ENCODE measurements around the gene MTURN. TPM values are rescaled to one million over a fixed set of nuclear protein-coding genes. Genes with fewer than 3 reads are reported as not detected.

The MTURN gene
- total RNA-seq, 2 experiments from 2014 or later: 4.2 TPM

GRCh38 chr7:30136117-30136731 lies 1.4 kb downstream of the MTURN start:
- H3K9me3 Mint-ChIP-seq (ENCODE audit: low read depth): no peaks in the 10 kb centered on the region
- DNase-seq (no peak), ATAC-seq (no peak)
- peak overlapping the region; percentile 81 for H3K4me3 Mint-ChIP-seq
- peak overlapping the region; percentile 84 for H3K27ac Mint-ChIP-seq
- H3K4me1 Mint-ChIP-seq: peaks cover 4% of the 10 kb centered on the region
- intact Hi-C loops (cut with DNase I, micrococcal nuclease): loop anchor here in 1 of 2 experiments (5.0 to 10.0 kb wide), 2 partner anchors 109 to 149 kb away; partner anchors contain the start of genes FKBP14, PLEKHA8 and ZNRF2
- CTCF ChIA-PET: interaction anchor here (1.0 kb wide), 1 partner anchor 10 kb away, joined by 3 read pairs; no protein-coding TSS in a partner anchor
- no peaks in the 10 kb centered on the region for H3K27me3 Mint-ChIP-seq
- POLR2A ChIA-PET: interaction anchor here (2.4 kb wide), 1 partner anchor 12 kb away, joined by 10 read pairs; no protein-coding TSS in a partner anchor
- no peaks in the 10 kb centered on the region for H3K36me3 Mint-ChIP-seq (ENCODE audit: low read depth)

DNA sequence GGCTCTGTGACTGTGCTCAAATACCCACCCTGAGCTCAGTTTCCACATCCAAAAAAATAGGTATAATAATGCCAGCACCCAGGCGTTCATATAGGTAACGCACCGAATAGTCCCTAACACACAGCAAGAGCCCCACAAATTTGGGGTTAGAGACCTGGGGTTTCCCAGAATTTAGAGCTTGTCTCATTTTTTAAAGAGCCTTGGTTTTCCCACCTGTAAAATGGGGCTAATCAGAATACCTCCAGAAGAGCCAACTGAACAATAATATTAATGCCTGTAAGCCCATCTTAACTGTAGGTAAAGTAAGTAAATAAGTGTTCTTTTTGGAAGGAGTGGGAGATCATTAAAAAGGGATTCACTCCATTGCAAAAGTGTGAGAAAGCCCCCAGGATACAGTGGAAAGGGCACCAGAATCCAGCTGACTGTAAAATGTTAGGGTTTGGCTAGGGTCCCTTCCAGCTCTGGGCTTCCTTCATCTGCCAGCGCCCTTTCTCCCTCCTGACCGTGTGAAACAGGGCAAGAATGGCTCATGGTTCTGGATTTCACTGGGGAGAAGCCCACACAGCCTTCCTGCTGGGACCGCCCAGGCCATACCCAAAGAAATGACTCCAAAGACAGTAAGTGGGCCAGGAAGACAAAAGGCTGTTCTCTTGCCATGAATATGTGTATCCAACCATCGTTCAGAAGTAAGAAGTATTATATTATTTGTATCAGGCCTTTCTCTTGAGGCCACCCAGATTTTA lies 2.1 kb downstream of the MTURN start:
- H3K27ac Mint-ChIP-seq: no peak overlapping the region
- H3K9me3 Mint-ChIP-seq (ENCODE audit: low read depth): no peaks in the 10 kb centered on the region
- intact Hi-C loops (cut with DNase I, micrococcal nuclease): loop anchor here in 1 of 2 experiments (5.0 to 10.0 kb wide), 2 partner anchors 110 to 148 kb away; partner anchors contain the start of genes FKBP14, PLEKHA8 and ZNRF2
- H3K4me3 Mint-ChIP-seq: peak overlapping the region; percentile 81
- ATAC-seq (no peak), DNase-seq (no peak)
- CTCF ChIA-PET: interaction anchor here (1.0 kb wide), 1 partner anchor 9 kb away, joined by 3 read pairs; no protein-coding TSS in a partner anchor
- POLR2A ChIA-PET: no interaction called here
- H3K4me1 Mint-ChIP-seq: peaks cover 4% of the 10 kb centered on the region
- H3K27me3 Mint-ChIP-seq: no peaks in the 10 kb centered on the region
- no peaks in the 10 kb centered on the region for H3K36me3 Mint-ChIP-seq (ENCODE audit: low read depth)

DNA sequence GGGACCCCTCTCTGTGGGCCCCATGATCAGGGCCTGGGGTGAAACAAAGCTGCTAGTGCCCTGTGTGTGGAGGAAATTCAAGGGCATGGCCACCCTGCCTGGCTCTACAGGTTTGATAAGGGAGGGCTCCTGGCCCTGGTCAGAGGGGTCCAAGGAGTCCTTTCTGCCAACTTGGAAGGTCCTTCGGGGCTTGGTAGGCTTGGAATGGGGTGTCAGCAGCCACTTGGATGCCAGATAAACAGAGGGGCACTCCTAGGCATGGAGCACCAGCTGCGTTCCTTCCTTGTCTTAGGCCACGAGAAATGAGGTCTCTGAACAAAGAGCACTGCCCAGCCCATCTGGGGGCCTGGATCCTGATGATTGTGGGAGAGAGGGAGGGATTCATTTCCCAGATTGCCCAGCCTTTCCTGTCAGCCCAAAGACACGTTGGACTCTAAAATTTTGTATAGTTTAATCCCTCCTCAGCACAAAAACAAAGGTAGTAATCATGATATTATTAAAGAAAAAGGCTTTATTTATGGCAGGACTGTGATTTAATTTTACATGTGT lies 5.1 kb downstream of the MTURN start:
- intact Hi-C loops (cut with DNase I, micrococcal nuclease): loop anchor here in 1 of 2 experiments (5.0 to 10.0 kb wide), 2 partner anchors 113 to 145 kb away; partner anchors contain the start of genes FKBP14, PLEKHA8 and ZNRF2
- DNase-seq: no peak
- ATAC-seq: no peak
- Mint-ChIP-seq H3K4me3 (no peak overlapping the region), H3K27ac (no peak overlapping the region), H3K36me3 (ENCODE audit: low read depth) (no peaks in the 10 kb centered on the region), H3K27me3 (no peaks in the 10 kb centered on the region), H3K9me3 (ENCODE audit: low read depth) (no peaks in the 10 kb centered on the region), H3K4me1 (peaks cover 10% of the 10 kb centered on the region)
- POLR2A ChIA-PET: no interaction called here
- CTCF ChIA-PET: no interaction called here

DNA sequence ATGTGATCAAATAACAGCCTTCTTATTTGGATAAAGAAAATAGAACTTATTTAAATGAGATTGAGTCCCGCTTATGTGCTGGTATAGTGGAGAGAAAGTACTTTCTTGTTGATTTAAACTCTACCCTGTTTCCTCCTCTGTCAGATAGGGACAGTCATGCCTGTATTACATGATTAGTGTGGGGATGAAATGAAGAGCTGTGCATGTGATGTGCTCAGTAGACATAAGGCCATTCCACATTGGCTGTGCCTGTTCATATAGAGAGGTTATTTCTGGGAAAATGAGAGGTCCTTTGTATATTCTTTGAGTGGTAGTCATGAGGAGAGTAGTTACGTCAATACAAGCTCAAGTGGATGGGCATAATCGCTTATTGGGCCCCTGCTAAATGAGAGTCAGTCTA lies 5.7 kb downstream of the MTURN start:
- Mint-ChIP-seq H3K4me3 (no peak overlapping the region), H3K9me3 (ENCODE audit: low read depth) (no peaks in the 10 kb centered on the region), H3K36me3 (ENCODE audit: low read depth) (no peaks in the 10 kb centered on the region), H3K27me3 (no peaks in the 10 kb centered on the region), H3K4me1 (peaks cover 10% of the 10 kb centered on the region), H3K27ac (no peak overlapping the region)
- POLR2A ChIA-PET: no interaction called here
- ATAC-seq (no peak), DNase-seq (no peak)
- CTCF ChIA-PET: no interaction called here
- intact Hi-C loops (cut with DNase I, micrococcal nuclease): no loop called here

DNA sequence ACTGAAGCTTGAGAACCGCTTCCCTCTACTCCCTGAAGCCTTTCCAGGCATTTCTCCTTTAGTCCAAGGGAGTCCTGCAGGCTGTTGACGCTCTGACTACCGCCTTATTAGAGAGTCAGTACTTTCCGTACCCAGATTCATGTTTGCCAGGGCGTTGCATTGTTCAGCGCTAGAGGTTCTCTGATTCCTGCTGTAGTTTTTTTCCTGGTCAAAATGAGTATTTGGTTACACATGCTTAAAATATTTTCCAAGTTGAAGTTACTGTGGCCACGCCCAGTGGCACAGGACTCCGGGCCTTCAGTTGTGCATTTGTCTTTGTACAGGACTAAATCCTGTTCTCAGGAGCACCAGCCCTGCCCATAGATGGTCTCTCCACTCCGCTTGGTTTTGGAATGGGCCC lies 7.9 kb downstream of the MTURN start:
- ChIA-PET POLR2A (no interaction called here), CTCF (no interaction called here)
- Mint-ChIP-seq H3K36me3 (ENCODE audit: low read depth) (no peaks in the 10 kb centered on the region), H3K4me1 (peaks cover 10% of the 10 kb centered on the region), H3K27me3 (no peaks in the 10 kb centered on the region), H3K9me3 (ENCODE audit: low read depth) (no peaks in the 10 kb centered on the region), H3K4me3 (no peak overlapping the region), H3K27ac (no peak overlapping the region)
- ATAC-seq (no peak), DNase-seq (no peak)
- intact Hi-C loops (cut with DNase I, micrococcal nuclease): no loop called here

- H3K4me3 Mint-ChIP-seq: no peak overlapping the region
- DNase-seq (peak; percentile 26), ATAC-seq (peak; percentile 70)
- H3K36me3 Mint-ChIP-seq (ENCODE audit: low read depth): peaks cover 2% of the 10 kb centered on the region
- H3K9me3 Mint-ChIP-seq (ENCODE audit: low read depth): no peaks in the 10 kb centered on the region
- intact Hi-C loops (cut with DNase I, micrococcal nuclease): no loop called here
- no peaks in the 10 kb centered on the region for H3K27me3 Mint-ChIP-seq
- no peak overlapping the region for H3K27ac Mint-ChIP-seq
- CTCF ChIA-PET: interaction anchor here (0.9 to 1.5 kb wide), 3 partner anchors 13 to 21 kb away, joined by 3 to 4 read pairs (median 3); no protein-coding TSS in a partner anchor
- POLR2A ChIA-PET: no interaction called here
- peaks cover 10% of the 10 kb centered on the region for H3K4me1 Mint-ChIP-seq
Observed at GRCh38 chr7:30143748-30144251, 9.0 kb downstream of the MTURN start.

DNA sequence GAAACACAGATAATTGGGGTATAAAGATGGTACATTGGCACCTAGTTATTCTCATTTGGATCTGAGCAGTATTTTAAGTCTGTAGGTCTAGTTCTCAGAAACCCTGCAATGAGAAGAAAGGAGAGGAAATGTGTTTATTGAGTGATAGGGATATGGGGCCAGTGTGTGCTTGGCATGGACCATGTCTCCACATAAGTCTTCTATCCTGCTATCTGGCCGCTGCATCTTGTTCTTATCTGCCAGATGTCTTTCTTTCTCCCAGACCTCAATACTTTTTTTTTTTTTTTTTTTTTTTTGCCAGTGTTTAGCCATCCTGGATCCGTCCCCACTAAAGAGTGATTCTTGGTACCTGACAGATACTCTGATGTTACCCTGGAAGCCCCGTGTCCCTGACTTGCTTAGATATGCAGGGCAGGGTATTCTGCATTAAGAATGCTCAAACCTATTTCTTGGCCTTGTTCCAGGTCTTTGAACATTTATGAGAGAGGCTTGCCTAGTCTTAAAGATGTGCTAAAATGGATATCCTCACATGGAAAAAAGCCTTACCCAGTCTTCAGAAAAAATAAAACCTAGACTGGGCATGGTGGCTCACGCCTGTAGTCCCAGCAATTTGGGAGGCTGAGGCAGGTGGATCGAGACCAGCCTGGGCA lies 10.0 kb downstream of the MTURN start:
- H3K36me3 Mint-ChIP-seq (ENCODE audit: low read depth): peaks cover 2% of the 10 kb centered on the region
- CTCF ChIA-PET: interaction anchor here (1.0 to 1.5 kb wide), 2 partner anchors 16 to 20 kb away, joined by 3 to 4 read pairs; no protein-coding TSS in a partner anchor

DNA sequence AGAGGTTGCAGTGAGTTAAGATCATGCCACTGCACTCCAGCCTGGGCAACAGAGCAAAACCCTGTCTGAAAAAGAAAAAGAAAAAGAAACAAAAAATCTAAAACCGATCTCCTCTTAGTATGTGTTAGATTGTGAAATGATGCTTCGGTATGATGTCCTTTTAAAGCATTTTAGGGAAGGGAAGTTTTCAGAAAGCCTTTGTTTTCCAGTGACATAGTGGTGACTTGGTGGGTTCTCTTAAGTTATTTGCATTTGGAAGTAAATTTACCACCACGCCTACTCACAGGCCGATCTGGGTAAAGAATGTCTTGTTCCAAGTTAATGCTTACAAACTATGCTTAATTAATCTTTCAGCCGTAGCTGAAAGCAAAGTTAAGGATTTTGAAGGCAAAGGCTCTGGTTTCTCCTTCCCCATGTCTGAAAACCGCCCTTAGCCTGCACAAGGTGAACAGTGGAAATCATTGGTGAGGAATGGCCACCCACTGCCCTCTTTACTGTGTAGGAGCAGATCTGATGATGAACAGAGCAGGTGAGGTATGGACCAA lies 10.7 kb downstream of the MTURN start:
- CTCF ChIA-PET: no interaction called here

More for the DNA sequence above, 10.0 kb downstream of the MTURN start:
- Mint-ChIP-seq H3K4me1 (peaks cover 10% of the 10 kb centered on the region), H3K27ac (no peak overlapping the region), H3K27me3 (no peaks in the 10 kb centered on the region), H3K9me3 (ENCODE audit: low read depth) (no peaks in the 10 kb centered on the region), H3K4me3 (no peak overlapping the region)
- intact Hi-C loops (cut with DNase I, micrococcal nuclease): no loop called here
- ATAC-seq (no peak), DNase-seq (no peak)
- POLR2A ChIA-PET: no interaction called here

GRCh38 chr7:30146127-30146612 lies 11.4 kb downstream of the MTURN start:
- H3K4me1 Mint-ChIP-seq: peaks cover 10% of the 10 kb centered on the region
- no peaks in the 10 kb centered on the region for H3K9me3 Mint-ChIP-seq (ENCODE audit: low read depth)
- POLR2A ChIA-PET: interaction anchor here (0.6 kb wide), 2 partner anchors 33 to 403 kb away, joined by 3 to 6 read pairs; no protein-coding TSS in a partner anchor
- H3K27me3 Mint-ChIP-seq: no peaks in the 10 kb centered on the region
- H3K4me3 Mint-ChIP-seq: no peak overlapping the region
- intact Hi-C loops (cut with DNase I, micrococcal nuclease): no loop called here
- peaks cover 3% of the 10 kb centered on the region for H3K36me3 Mint-ChIP-seq (ENCODE audit: low read depth)
- H3K27ac Mint-ChIP-seq: no peak overlapping the region
- CTCF ChIA-PET: interaction anchor here (0.8 to 1.2 kb wide), 2 partner anchors 9 to 11 kb away, joined by 3 read pairs; no protein-coding TSS in a partner anchor
- DNase-seq (no peak), ATAC-seq (no peak)

More for the DNA sequence above, 10.7 kb downstream of the MTURN start:
- DNase-seq: no peak
- Mint-ChIP-seq H3K27me3 (no peaks in the 10 kb centered on the region), H3K4me3 (no peak overlapping the region), H3K27ac (no peak overlapping the region), H3K4me1 (peaks cover 10% of the 10 kb centered on the region), H3K36me3 (ENCODE audit: low read depth) (peaks cover 3% of the 10 kb centered on the region), H3K9me3 (ENCODE audit: low read depth) (no peaks in the 10 kb centered on the region)
- POLR2A ChIA-PET: no interaction called here
- ATAC-seq: no peak
- intact Hi-C loops (cut with DNase I, micrococcal nuclease): no loop called here

GRCh38 chr7:30147223-30147622 lies 12.4 kb downstream of the MTURN start:
- peaks cover 10% of the 10 kb centered on the region for H3K4me1 Mint-ChIP-seq
- no peaks in the 10 kb centered on the region for H3K9me3 Mint-ChIP-seq (ENCODE audit: low read depth)
- no peak overlapping the region for H3K4me3 Mint-ChIP-seq
- no peaks in the 10 kb centered on the region for H3K27me3 Mint-ChIP-seq
- POLR2A ChIA-PET: no interaction called here
- no peak for ATAC-seq
- intact Hi-C loops (cut with DNase I, micrococcal nuclease): no loop called here
- CTCF ChIA-PET: no interaction called here
- no peak for DNase-seq
- no peak overlapping the region for H3K27ac Mint-ChIP-seq
- H3K36me3 Mint-ChIP-seq (ENCODE audit: low read depth): peaks cover 3% of the 10 kb centered on the region

GRCh38 chr7:30147785-30148184 lies 13.0 kb downstream of the MTURN start:
- ChIA-PET POLR2A (interaction anchor here (1.5 kb wide), 1 partner anchor 13 kb away, joined by 10 read pairs; the partner anchor contains the start of gene MTURN), CTCF (no interaction called here)
- Mint-ChIP-seq H3K36me3 (ENCODE audit: low read depth) (peaks cover 3% of the 10 kb centered on the region), H3K27me3 (no peaks in the 10 kb centered on the region), H3K9me3 (ENCODE audit: low read depth) (no peaks in the 10 kb centered on the region), H3K4me3 (no peak overlapping the region), H3K4me1 (peaks cover 10% of the 10 kb centered on the region), H3K27ac (no peak overlapping the region)
- no peak for ATAC-seq
- no peak for DNase-seq
- intact Hi-C loops (cut with DNase I, micrococcal nuclease): no loop called here

Data from activated CD4-positive, alpha-beta T cell treated with anti-CD3 and anti-CD28 coated beads for 36 hours (primary cell).